Measurements from ENCODE around the gene MORC2. TPM values are rescaled to one million over a fixed set of nuclear protein-coding genes. Genes with fewer than 3 reads are reported as not detected.
A peak's percentile ranks its signal among the peaks of the same experiment; 100 is the strongest.

Gene MORC2
- polyA plus RNA-seq, 6 donors from 2014 or later, result 0.76 to 4.5 (median 1.9) TPM; not detected in 1

DNA sequence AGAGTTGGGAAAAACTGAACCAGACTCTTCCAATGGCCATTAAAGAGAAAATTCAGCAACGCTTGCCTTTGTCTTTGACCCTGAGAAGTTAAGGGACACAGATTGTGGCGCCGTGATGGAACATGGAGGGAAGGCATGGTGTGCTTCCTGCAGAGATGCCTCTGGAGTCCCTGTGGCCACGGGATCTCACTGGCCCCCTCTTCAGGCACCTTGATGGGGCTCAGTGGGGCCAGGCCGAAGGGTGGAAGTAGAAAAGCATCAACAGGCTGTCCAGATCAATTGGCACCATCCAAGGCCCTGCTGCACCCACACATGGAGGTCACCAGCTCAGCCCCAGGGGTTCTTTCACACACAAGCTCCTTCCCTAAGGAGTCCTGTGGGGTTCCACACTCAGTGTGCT is 42.9 kb downstream of the MORC2 start:
- no peaks in the 10 kb centered on the region for H3K27me3 Mint-ChIP-seq
- H3K4me1 Mint-ChIP-seq, result peaks cover 4 to 20% (median 13%) of the 10 kb centered on the region in 3 donors
- H3K4me3 Mint-ChIP-seq, result no peak overlapping the region
- DNase-seq (no peak), ATAC-seq (ENCODE audit: low read depth in 2 of 2) (no peak)
- H3K9me3 Mint-ChIP-seq, result no peaks in the 10 kb centered on the region
- no peak overlapping the region for H3K27ac Mint-ChIP-seq
- peaks cover 11 to 15% of the 10 kb centered on the region in 2 donors for H3K36me3 Mint-ChIP-seq

DNA sequence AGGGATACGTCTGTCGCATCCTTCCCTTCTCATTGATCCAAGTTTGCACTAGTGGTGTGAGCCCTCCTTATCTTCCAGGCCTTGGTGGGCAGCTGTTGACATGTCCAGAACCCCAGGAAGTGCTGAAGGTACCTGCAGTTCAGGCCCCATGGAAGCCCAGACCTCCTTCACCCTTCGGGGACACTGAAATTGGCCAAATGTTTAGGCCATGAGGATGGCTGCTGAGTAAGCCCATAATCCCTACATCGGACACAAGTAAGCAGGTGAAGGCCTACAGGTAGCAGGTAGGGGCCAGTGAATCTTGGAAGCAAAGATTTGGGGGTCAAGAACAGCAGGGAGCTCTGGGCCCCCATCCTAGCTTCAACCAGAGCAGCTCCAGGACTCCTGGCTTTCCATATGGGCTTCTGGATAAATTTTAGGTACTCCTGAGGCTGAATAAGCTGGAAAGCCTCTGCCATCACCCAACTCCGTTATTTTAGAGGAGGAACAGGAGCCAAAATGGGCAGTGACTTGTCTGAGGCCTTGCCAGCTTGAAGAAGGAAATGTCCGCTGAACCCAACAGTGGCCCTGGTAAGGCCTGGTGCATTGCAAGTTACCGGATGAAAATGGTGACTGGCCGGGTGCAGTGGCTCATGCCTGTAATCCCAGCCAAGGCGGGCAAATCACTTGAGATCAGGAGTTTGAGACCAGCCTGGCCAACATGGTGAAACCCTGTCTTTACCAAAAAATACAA is 45.2 kb downstream of the MORC2 start:
- peak overlapping the region in 3 of 8 donors; percentile 60 to 93 (median 79) for H3K4me3 Mint-ChIP-seq

GRCh38 chr22:30922151-30922611 is 46.4 kb downstream of the MORC2 start:
- peaks cover 6 to 7% of the 10 kb centered on the region in 2 donors for H3K36me3 Mint-ChIP-seq
- no peaks in the 10 kb centered on the region for H3K27me3 Mint-ChIP-seq
- peak overlapping the region; percentile 72 to 93 (median 86) for H3K4me3 Mint-ChIP-seq
- peak; percentile 82 for DNase-seq
- peak overlapping the region; percentile 83 to 95 (median 94) for H3K27ac Mint-ChIP-seq
- ATAC-seq (ENCODE audit: low read depth in 2 of 2), result peak; percentile 86
- no peaks in the 10 kb centered on the region for H3K9me3 Mint-ChIP-seq
- peaks cover 8 to 26% (median 22%) of the 10 kb centered on the region in 3 donors for H3K4me1 Mint-ChIP-seq

More for the DNA sequence above, 45.2 kb downstream of the MORC2 start:
- Mint-ChIP-seq H3K27me3 (no peaks in the 10 kb centered on the region), H3K27ac (peak overlapping the region in 2 of 6 donors; percentile 62 to 83), H3K9me3 (no peaks in the 10 kb centered on the region), H3K36me3 (peaks cover 6 to 11% of the 10 kb centered on the region in 2 donors), H3K4me1 (peaks cover 8 to 27% (median 22%) of the 10 kb centered on the region in 3 donors)
- no peak for ATAC-seq (ENCODE audit: low read depth in 2 of 2)
- DNase-seq, result no peak

DNA sequence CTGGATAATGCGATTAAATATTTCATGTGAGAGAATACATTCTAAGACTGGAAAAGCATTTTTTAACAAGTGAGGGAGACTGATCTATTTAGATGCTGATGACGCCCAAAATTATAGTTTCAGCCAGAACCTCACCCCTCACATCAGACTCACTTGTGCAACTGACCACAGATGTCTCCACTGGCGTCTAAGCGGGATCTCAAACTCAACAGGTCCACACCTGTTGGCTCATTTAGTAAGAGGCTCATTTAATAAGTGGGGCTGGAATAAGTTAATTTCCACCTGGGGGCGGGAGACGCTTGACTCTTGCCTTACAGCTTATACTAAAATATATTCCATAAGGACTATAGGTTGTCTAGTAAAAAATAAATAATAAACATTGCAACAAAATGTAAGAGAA is 47.5 kb downstream of the MORC2 start:
- H3K4me1 Mint-ChIP-seq, result peaks cover 8 to 22% (median 20%) of the 10 kb centered on the region in 3 donors
- peaks cover 0 to 2% (median 0%) of the 10 kb centered on the region in 7 donors for H3K9me3 Mint-ChIP-seq
- ATAC-seq (ENCODE audit: low read depth in 2 of 2) (no peak), DNase-seq (no peak)
- peak overlapping the region; percentile 72 to 93 (median 86) for H3K4me3 Mint-ChIP-seq
- no peaks in the 10 kb centered on the region for H3K27me3 Mint-ChIP-seq
- peak overlapping the region; percentile 29 to 95 (median 94) for H3K27ac Mint-ChIP-seq
- H3K36me3 Mint-ChIP-seq, result no peaks in the 10 kb centered on the region

- peaks cover 8 to 22% (median 20%) of the 10 kb centered on the region in 3 donors for H3K4me1 Mint-ChIP-seq
- DNase-seq (peak; percentile 74), ATAC-seq (ENCODE audit: low read depth in 2 of 2) (peak; percentile 59 to 62)
- H3K36me3 Mint-ChIP-seq, result no peaks in the 10 kb centered on the region
- peak overlapping the region in 3 of 6 donors; percentile 0 to 31 (median 6) for H3K27ac Mint-ChIP-seq
- peak overlapping the region; percentile 57 to 93 (median 72) for H3K4me3 Mint-ChIP-seq
- no peaks in the 10 kb centered on the region for H3K27me3 Mint-ChIP-seq
- peaks cover 0 to 7% (median 2%) of the 10 kb centered on the region in 7 donors for H3K9me3 Mint-ChIP-seq
Measured at GRCh38 chr22:30920407-30920806, 48.2 kb downstream of the MORC2 start.

DNA sequence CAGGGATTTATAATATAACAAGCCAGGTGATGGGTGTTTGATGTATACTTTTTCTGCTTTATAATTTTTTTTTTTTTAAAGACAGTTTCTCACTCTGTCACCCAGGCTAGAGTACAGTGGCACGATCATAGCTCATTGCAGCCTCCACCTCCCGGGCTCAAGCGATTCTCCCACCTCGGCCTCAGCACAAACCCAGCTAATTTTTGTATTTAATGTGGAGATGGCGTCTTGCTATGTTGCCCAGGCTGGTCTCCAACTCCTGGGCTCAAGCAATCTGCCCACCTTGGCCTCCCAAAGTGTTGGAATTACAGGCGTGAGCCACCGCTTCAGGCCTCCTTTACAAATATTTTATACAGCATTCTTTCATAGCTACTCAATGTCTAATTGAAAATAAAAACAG is 48.6 kb downstream of the MORC2 start:
- no peaks in the 10 kb centered on the region for H3K36me3 Mint-ChIP-seq
- peak overlapping the region in 4 of 8 donors; percentile 57 to 93 (median 76) for H3K4me3 Mint-ChIP-seq
- peaks cover 0 to 8% (median 4%) of the 10 kb centered on the region in 7 donors for H3K9me3 Mint-ChIP-seq
- DNase-seq (no peak), ATAC-seq (ENCODE audit: low read depth in 2 of 2) (no peak)
- H3K27me3 Mint-ChIP-seq, result no peaks in the 10 kb centered on the region
- no peak overlapping the region for H3K27ac Mint-ChIP-seq
- H3K4me1 Mint-ChIP-seq, result peaks cover 8 to 22% (median 20%) of the 10 kb centered on the region in 3 donors

- no peaks in the 10 kb centered on the region for H3K36me3 Mint-ChIP-seq
- DNase-seq (no peak), ATAC-seq (ENCODE audit: low read depth in 2 of 2) (no peak)
- peaks cover 8 to 22% (median 20%) of the 10 kb centered on the region in 3 donors for H3K4me1 Mint-ChIP-seq
- no peak overlapping the region for H3K4me3 Mint-ChIP-seq
- peaks cover 0 to 8% (median 4%) of the 10 kb centered on the region in 7 donors for H3K9me3 Mint-ChIP-seq
- H3K27me3 Mint-ChIP-seq, result no peaks in the 10 kb centered on the region
- peak overlapping the region in 1 of 6 donors; percentile 28 for H3K27ac Mint-ChIP-seq
Measured at GRCh38 chr22:30918761-30919160, 49.8 kb downstream of the MORC2 start.

- peaks cover 0 to 2% (median under 1%) of the 10 kb centered on the region in 7 donors for H3K9me3 Mint-ChIP-seq
- peak overlapping the region in 1 of 6 donors; percentile 65 for H3K27ac Mint-ChIP-seq
- no peak overlapping the region for H3K4me3 Mint-ChIP-seq
- ATAC-seq (ENCODE audit: low read depth in 2 of 2), result no peak
- no peak for DNase-seq
- peaks cover 0 to 10% of the 10 kb centered on the region in 2 donors for H3K36me3 Mint-ChIP-seq
- no peaks in the 10 kb centered on the region for H3K27me3 Mint-ChIP-seq
- H3K4me1 Mint-ChIP-seq, result no peaks in the 10 kb centered on the region
Measured at GRCh38 chr22:30910358-30910757, 58.2 kb downstream of the MORC2 start.

- ATAC-seq (ENCODE audit: low read depth in 2 of 2), result no peak
Measured at GRCh38 chr22:30909306-30909705, 59.3 kb downstream of the MORC2 start.

DNA sequence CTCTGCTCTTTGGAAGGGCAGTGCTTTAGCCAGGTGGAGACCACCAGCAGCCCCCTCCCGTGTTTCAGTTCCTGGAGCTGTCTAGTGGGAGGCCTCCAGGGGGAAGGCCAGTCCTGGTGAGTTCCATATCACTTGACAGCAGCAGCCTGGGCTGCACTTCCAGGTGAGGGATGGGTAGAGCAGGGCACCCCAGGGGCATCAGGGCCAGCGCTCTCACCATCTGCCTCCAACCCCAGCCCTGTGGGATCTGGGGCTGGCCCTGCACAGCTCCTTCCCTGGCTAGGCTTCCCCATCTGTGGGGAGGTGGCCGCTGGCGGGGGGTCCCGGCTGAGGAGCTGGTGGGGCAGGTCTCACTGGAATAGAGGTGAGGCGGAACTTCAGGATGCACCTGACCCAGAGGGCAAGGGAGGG is 60.5 kb downstream of the MORC2 start:
- Mint-ChIP-seq H3K4me1 (peaks cover 2 to 7% (median 3%) of the 10 kb centered on the region in 3 donors), H3K27me3 (no peaks in the 10 kb centered on the region), H3K4me3 (no peak overlapping the region), H3K36me3 (peaks cover 0 to 10% of the 10 kb centered on the region in 2 donors), H3K27ac (no peak overlapping the region), H3K9me3 (no peaks in the 10 kb centered on the region)
- DNase-seq (no peak), ATAC-seq (ENCODE audit: low read depth in 2 of 2) (no peak)

More at GRCh38 chr22:30909306-30909705, 59.3 kb downstream of the MORC2 start:
- peaks cover 0 to 2% (median 0%) of the 10 kb centered on the region in 7 donors for H3K9me3 Mint-ChIP-seq
- no peak overlapping the region for H3K4me3 Mint-ChIP-seq
- H3K27ac Mint-ChIP-seq, result no peak overlapping the region
- peaks cover 0 to 10% of the 10 kb centered on the region in 2 donors for H3K36me3 Mint-ChIP-seq
- no peak for DNase-seq
- no peaks in the 10 kb centered on the region for H3K27me3 Mint-ChIP-seq
- H3K4me1 Mint-ChIP-seq, result no peaks in the 10 kb centered on the region

- no peak for ATAC-seq (ENCODE audit: low read depth in 2 of 2)
- H3K27me3 Mint-ChIP-seq, result no peaks in the 10 kb centered on the region
- no peak overlapping the region for H3K27ac Mint-ChIP-seq
- DNase-seq, result no peak
- no peak overlapping the region for H3K4me3 Mint-ChIP-seq
- H3K36me3 Mint-ChIP-seq, result peaks cover 0 to 10% of the 10 kb centered on the region in 2 donors
- H3K4me1 Mint-ChIP-seq, result peaks cover 6 to 17% (median 13%) of the 10 kb centered on the region in 3 donors
- no peaks in the 10 kb centered on the region for H3K9me3 Mint-ChIP-seq
Measured at GRCh38 chr22:30906946-30907345, 61.6 kb downstream of the MORC2 start.

- H3K27me3 Mint-ChIP-seq, result no peaks in the 10 kb centered on the region
- H3K36me3 Mint-ChIP-seq, result peaks cover 0 to 10% of the 10 kb centered on the region in 2 donors
- no peak for ATAC-seq (ENCODE audit: low read depth in 2 of 2)
- H3K4me3 Mint-ChIP-seq, result no peak overlapping the region
- no peaks in the 10 kb centered on the region for H3K9me3 Mint-ChIP-seq
- no peak for DNase-seq
- peaks cover 6 to 17% (median 13%) of the 10 kb centered on the region in 3 donors for H3K4me1 Mint-ChIP-seq
- no peak overlapping the region for H3K27ac Mint-ChIP-seq
Measured at GRCh38 chr22:30906411-30906810, 62.2 kb downstream of the MORC2 start.

- ATAC-seq (ENCODE audit: low read depth in 2 of 2) (no peak), DNase-seq (no peak)
- Mint-ChIP-seq H3K27me3 (no peaks in the 10 kb centered on the region), H3K36me3 (peaks cover 0 to 10% of the 10 kb centered on the region in 2 donors), H3K27ac (no peak overlapping the region), H3K4me1 (peaks cover 6 to 17% (median 13%) of the 10 kb centered on the region in 3 donors), H3K4me3 (no peak overlapping the region), H3K9me3 (peaks cover 0 to under 1% (median 0%) of the 10 kb centered on the region in 7 donors)
Measured at GRCh38 chr22:30905696-30906341, 62.8 kb downstream of the MORC2 start.

All from naive B cell (primary cell).